GM23338 (cell line): ENCODE data around the gene CLPX. TPM values are rescaled to one million over a fixed set of nuclear protein-coding genes. Genes with fewer than 3 reads are reported as not detected.

ENCODE experiments used
- ATAC-seq: fragments of 200-7000 bp; cut with Tn5 transposase; 3 replicates; pipeline ENCODE4 v1.9.1; 2020
- DNase-seq: peaks from one replicate; pipeline ENCODE4 v3.0.0-alpha.2; 2015; ENCODE audit warnings: low spot score
- H2AFZ ChIP-seq: fragments of 200-600 bp; sonication (generic); 2 replicates; pipeline ENCODE4 v1.8.0; 2016; ENCODE audit warnings: antibody characterized with exemption, mild to moderate bottlenecking, moderate library complexity
- H3F3A ChIP-seq: fragments of 200-600 bp; sonication (generic); replicated peaks from 2 replicates; pipeline ENCODE4 v1.8.0; 2017; ENCODE audit warnings: antibody characterized with exemption, mixed run types, low read depth
- H3K27ac ChIP-seq: fragments of 200-600 bp; sonication (generic); 2 replicates; pipeline ENCODE4 v1.6.1; 2016; ENCODE audit warnings: low read depth
- H3K27me3 ChIP-seq: fragments of 200-600 bp; sonication (generic); 2 replicates; pipeline ENCODE4 v1.8.0; 2016; ENCODE audit warnings: mild to moderate bottlenecking, mixed run types, moderate library complexity; ENCODE audit not compliant: insufficient read depth
- H3K36me3 ChIP-seq: fragments of 200-600 bp; sonication (generic); 2 replicates; pipeline ENCODE4 v1.8.0; 2016; ENCODE audit warnings: mild to moderate bottlenecking; ENCODE audit not compliant: insufficient read depth
- H3K4me1 ChIP-seq: fragments of 200-600 bp; sonication (generic); 2 replicates; pipeline ENCODE4 v1.8.0; 2016; ENCODE audit warnings: mild to moderate bottlenecking, moderate library complexity; ENCODE audit not compliant: insufficient read depth
- H3K4me2 ChIP-seq: fragments of 200-600 bp; sonication (generic); 2 replicates; pipeline ENCODE4 v1.7.1; 2017; ENCODE audit warnings: mixed run types
- H3K4me3 ChIP-seq: fragments of 200-600 bp; sonication (generic); 2 replicates; pipeline ENCODE4 v1.6.1; 2016; ENCODE audit warnings: mixed run types
- H3K79me2 ChIP-seq: fragments of 200-600 bp; sonication (generic); replicated peaks from 2 replicates; pipeline ENCODE4 v1.8.0; 2017; ENCODE audit warnings: mild to moderate bottlenecking; ENCODE audit not compliant: insufficient read depth
- H3K9me2 ChIP-seq: fragments of 200-600 bp; sonication (generic); 2 replicates; pipeline ENCODE4 v1.8.0; 2017; ENCODE audit not compliant: insufficient read depth
- H4K20me1 ChIP-seq: fragments of 200-600 bp; sonication (generic); replicated peaks from 2 replicates; pipeline ENCODE4 v1.8.0; 2017; ENCODE audit warnings: mild to moderate bottlenecking; ENCODE audit not compliant: insufficient read depth
- H3K27ac Mint-ChIP-seq: 2 replicates; pipeline ENCODE4 v1.8.0; 2020; ENCODE audit warnings: inconsistent platforms, mild to moderate bottlenecking, moderate library complexity, mixed read lengths
- H3K27me3 Mint-ChIP-seq: 3 replicates; pipeline ENCODE4 v1.8.0; 2022; ENCODE audit warnings: low read depth, mild to moderate bottlenecking, moderate library complexity, mixed read lengths, inconsistent platforms; ENCODE audit not compliant: insufficient read depth, poor library complexity
- H3K36me3 Mint-ChIP-seq: 3 replicates; pipeline ENCODE4 v1.8.0; 2021; ENCODE audit warnings: low read depth, mild to moderate bottlenecking, inconsistent platforms, moderate library complexity, mixed read lengths
- H3K4me1 Mint-ChIP-seq: 3 replicates; pipeline ENCODE4 v1.8.0; 2020; ENCODE audit warnings: mild to moderate bottlenecking, inconsistent platforms, mixed read lengths
- H3K4me3 Mint-ChIP-seq: 3 replicates; pipeline ENCODE4 v1.8.0; 2021; ENCODE audit warnings: moderate library complexity, mild to moderate bottlenecking, inconsistent platforms, mixed read lengths
- H3K9me3 Mint-ChIP-seq: 3 replicates; pipeline ENCODE4 v1.8.0; 2020; ENCODE audit warnings: moderate library complexity, mild to moderate bottlenecking, inconsistent platforms, mixed read lengths
- CREB1 ChIP-seq: fragments of 250-450 bp; sonication (Bioruptor Pico); IDR thresholded peaks from 2 replicates; pipeline ENCODE4 v1.5.0; 2020; ENCODE audit warnings: low read depth, mild to moderate bottlenecking, moderate library complexity
- EZH2 ChIP-seq: fragments of 200-600 bp; sonication (generic); IDR thresholded peaks from one replicate; pipeline ENCODE4 v1.8.0; 2017; ENCODE audit warnings: antibody characterized with exemption, mild to moderate bottlenecking, low read depth; ENCODE audit not compliant: unreplicated experiment
- EZH2phosphoT487 ChIP-seq: fragments of 200-600 bp; sonication (generic); IDR thresholded peaks from one replicate; pipeline ENCODE4 v1.8.1; 2018; ENCODE audit warnings: antibody characterized with exemption; ENCODE audit not compliant: unreplicated experiment
- JUNB ChIP-seq: IDR thresholded peaks from one replicate; pipeline ENCODE4 v1.6.1; 2016; ENCODE audit warnings: antibody characterized with exemption; ENCODE audit not compliant: unreplicated experiment
- NANOG ChIP-seq: IDR thresholded peaks from 2 replicates; pipeline ENCODE4 v1.6.1; 2016; ENCODE audit warnings: antibody characterized with exemption, borderline replicate concordance
- POLR2AphosphoS5 ChIP-seq: IDR thresholded peaks from 2 replicates; pipeline ENCODE4 v1.6.1; 2016; ENCODE audit warnings: antibody characterized with exemption, low read depth
- STAT1 ChIP-seq: IDR thresholded peaks from one replicate; pipeline ENCODE4 v1.6.1; 2016; ENCODE audit warnings: antibody characterized with exemption; ENCODE audit not compliant: unreplicated experiment
- ZNF114 ChIP-seq: fragments of 250-450 bp; sonication (Bioruptor Pico); IDR thresholded peaks from 2 replicates; pipeline ENCODE4 v1.5.0; 2020; ENCODE audit warnings: mild to moderate bottlenecking, moderate library complexity
- ZNF331 ChIP-seq: fragments of 250-450 bp; sonication (Bioruptor Pico); IDR thresholded peaks from 2 replicates; pipeline ENCODE4 v1.5.0; 2020; ENCODE audit warnings: low read depth, mild to moderate bottlenecking, moderate library complexity
- polyA plus RNA-seq: library from polyadenylated mRNA; unstranded; fragments of >200 nt; fragmentation: Nextera tagmentation; extraction: Ambion mirVana; gene quantifications from 2 replicates; pipeline ENCODE4 v1.2.1, GENCODE V29; 2016
- total RNA-seq: library from RNA; depleted of rRNA; stranded (reverse); fragments of >200 nt; shearing (Covaris generic); gene quantifications from 2 replicates; pipeline ENCODE4 v1.2.3, GENCODE V29; 2014
- TF ChIP-seq, protein P1 (sequence below): fragments of 250-450 bp; sonication (Bioruptor Pico); IDR thresholded peaks from 2 replicates; pipeline ENCODE4 v1.5.0; 2020; ENCODE audit warnings: mild to moderate bottlenecking, moderate library complexity
- TF ChIP-seq, protein P2 (sequence below): IDR thresholded peaks from 2 replicates; pipeline ENCODE4 v1.6.1; 2016; ENCODE audit warnings: antibody characterized with exemption
- TF ChIP-seq, protein P3 (sequence below), 2 experiments: fragments of 200-600 bp in 1 of 2; sonication (generic) in 1 of 2; conservative IDR thresholded peaks; 2 replicates each; pipeline versions ENCODE4 v1.5.1 to v1.6.1; 2016 to 2017; ENCODE audit warnings: antibody characterized with exemption in 2 of 2, low read depth in 2 of 2, mild to moderate bottlenecking in 2 of 2, moderate library complexity in 1 of 2
- TF ChIP-seq, protein P4 (sequence below): IDR thresholded peaks from one replicate; pipeline ENCODE4 v1.6.1; 2018; ENCODE audit warnings: antibody characterized with exemption; ENCODE audit not compliant: unreplicated experiment

Gene CLPX
- total and polyA plus RNA-seq, 2 experiments from 2014 or later: 18.9 to 40.6 TPM

DNA sequence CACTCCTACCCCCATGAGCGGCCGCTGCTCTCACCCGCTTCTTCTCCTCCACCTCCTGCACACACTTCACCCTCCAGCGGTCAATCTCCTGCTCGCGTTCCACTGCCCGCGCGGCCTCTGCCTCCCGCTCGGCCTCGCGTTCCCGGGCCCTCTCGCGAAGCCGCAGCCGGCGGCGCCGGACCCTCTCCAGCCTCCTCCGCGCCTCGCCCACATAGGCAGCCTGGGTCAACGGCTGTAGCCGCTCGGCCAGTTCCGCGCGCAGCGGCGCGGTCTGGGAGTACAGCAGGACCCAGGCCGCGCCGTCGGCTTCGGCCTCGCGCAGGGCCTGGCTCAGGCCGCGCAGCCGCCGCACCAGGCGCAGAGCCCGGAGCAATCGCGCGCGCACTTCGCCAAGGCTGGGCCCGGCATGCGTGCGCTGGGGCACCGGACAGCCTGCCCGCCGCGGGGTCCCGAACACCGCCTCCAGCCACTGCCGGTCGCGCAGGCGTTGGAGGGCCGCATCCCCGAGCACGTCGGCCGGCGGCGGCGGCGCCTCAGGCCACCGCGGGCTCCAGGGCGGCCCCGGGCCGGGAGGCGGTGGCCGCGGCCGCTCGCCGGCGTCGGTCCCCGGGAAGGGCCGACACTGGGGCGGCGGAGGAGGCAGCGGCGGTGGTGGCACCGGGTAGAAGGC lies 52.1 kb downstream of the CLPX start:
- Histone ChIP-seq H3K4me1 (peaks cover 4% of the 10 kb centered on the region), H3K27me3 (no peaks in the 10 kb centered on the region), H2AFZ (peak overlapping the region; percentile 91), H3F3A (0 out of 2 replicates have a peak, but pooled peaks cover 3% of the 10 kb centered on the region), H3K36me3 (peaks cover 3% of the 10 kb centered on the region; the same call in 1 of the 2 replicates), H4K20me1 (peaks cover 9% of the 10 kb centered on the region; the same call in 1 of the 2 replicates), H3K4me3 (peak overlapping the region; percentile 61), H3K9me2 (no peaks in the 10 kb centered on the region), H3K4me2 (peak overlapping the region; percentile 99), H3K27ac (0 out of 2 replicates have a peak overlapping the region, but pooled peaks have one; percentile 9), H3K79me2 (peaks cover 19% of the 10 kb centered on the region)
- TF ChIP-seq, protein P1, sequence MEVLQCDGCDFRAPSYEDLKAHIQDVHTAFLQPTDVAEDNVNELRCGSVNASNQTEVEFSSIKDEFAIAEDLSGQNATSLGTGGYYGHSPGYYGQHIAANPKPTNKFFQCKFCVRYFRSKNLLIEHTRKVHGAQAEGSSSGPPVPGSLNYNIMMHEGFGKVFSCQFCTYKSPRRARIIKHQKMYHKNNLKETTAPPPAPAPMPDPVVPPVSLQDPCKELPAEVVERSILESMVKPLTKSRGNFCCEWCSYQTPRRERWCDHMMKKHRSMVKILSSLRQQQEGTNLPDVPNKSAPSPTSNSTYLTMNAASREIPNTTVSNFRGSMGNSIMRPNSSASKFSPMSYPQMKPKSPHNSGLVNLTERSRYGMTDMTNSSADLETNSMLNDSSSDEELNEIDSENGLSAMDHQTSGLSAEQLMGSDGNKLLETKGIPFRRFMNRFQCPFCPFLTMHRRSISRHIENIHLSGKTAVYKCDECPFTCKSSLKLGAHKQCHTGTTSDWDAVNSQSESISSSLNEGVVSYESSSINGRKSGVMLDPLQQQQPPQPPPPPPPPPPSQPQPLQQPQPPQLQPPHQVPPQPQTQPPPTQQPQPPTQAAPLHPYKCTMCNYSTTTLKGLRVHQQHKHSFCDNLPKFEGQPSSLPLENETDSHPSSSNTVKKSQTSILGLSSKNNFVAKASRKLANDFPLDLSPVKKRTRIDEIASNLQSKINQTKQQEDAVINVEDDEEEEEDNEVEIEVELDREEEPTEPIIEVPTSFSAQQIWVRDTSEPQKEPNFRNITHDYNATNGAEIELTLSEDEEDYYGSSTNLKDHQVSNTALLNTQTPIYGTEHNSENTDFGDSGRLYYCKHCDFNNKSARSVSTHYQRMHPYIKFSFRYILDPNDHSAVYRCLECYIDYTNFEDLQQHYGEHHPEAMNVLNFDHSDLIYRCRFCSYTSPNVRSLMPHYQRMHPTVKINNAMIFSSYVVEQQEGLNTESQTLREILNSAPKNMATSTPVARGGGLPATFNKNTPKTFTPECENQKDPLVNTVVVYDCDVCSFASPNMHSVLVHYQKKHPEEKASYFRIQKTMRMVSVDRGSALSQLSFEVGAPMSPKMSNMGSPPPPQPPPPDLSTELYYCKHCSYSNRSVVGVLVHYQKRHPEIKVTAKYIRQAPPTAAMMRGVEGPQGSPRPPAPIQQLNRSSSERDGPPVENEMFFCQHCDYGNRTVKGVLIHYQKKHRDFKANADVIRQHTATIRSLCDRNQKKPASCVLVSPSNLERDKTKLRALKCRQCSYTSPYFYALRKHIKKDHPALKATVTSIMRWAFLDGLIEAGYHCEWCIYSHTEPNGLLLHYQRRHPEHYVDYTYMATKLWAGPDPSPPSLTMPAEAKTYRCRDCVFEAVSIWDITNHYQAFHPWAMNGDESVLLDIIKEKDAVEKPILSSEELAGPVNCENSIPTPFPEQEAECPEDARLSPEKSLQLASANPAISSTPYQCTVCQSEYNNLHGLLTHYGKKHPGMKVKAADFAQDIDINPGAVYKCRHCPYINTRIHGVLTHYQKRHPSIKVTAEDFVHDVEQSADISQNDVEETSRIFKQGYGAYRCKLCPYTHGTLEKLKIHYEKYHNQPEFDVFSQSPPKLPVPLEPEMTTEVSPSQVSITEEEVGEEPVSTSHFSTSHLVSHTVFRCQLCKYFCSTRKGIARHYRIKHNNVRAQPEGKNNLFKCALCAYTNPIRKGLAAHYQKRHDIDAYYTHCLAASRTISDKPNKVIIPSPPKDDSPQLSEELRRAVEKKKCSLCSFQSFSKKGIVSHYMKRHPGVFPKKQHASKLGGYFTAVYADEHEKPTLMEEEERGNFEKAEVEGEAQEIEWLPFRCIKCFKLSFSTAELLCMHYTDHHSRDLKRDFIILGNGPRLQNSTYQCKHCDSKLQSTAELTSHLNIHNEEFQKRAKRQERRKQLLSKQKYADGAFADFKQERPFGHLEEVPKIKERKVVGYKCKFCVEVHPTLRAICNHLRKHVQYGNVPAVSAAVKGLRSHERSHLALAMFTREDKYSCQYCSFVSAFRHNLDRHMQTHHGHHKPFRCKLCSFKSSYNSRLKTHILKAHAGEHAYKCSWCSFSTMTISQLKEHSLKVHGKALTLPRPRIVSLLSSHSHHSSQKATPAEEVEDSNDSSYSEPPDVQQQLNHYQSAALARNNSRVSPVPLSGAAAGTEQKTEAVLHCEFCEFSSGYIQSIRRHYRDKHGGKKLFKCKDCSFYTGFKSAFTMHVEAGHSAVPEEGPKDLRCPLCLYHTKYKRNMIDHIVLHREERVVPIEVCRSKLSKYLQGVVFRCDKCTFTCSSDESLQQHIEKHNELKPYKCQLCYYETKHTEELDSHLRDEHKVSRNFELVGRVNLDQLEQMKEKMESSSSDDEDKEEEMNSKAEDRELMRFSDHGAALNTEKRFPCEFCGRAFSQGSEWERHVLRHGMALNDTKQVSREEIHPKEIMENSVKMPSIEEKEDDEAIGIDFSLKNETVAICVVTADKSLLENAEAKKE (CRISPR knock-in tag): no peak
- TF ChIP-seq STAT1: no peak
- TF ChIP-seq POLR2AphosphoS5: no peak
- no peak for TF ChIP-seq EZH2phosphoT487
- TF ChIP-seq JUNB: no peak
- no peak for TF ChIP-seq ZNF331 (CRISPR knock-in tag)
- TF ChIP-seq, protein P2, sequence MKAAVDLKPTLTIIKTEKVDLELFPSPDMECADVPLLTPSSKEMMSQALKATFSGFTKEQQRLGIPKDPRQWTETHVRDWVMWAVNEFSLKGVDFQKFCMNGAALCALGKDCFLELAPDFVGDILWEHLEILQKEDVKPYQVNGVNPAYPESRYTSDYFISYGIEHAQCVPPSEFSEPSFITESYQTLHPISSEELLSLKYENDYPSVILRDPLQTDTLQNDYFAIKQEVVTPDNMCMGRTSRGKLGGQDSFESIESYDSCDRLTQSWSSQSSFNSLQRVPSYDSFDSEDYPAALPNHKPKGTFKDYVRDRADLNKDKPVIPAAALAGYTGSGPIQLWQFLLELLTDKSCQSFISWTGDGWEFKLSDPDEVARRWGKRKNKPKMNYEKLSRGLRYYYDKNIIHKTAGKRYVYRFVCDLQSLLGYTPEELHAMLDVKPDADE: no peak
- TF ChIP-seq, protein P3, sequence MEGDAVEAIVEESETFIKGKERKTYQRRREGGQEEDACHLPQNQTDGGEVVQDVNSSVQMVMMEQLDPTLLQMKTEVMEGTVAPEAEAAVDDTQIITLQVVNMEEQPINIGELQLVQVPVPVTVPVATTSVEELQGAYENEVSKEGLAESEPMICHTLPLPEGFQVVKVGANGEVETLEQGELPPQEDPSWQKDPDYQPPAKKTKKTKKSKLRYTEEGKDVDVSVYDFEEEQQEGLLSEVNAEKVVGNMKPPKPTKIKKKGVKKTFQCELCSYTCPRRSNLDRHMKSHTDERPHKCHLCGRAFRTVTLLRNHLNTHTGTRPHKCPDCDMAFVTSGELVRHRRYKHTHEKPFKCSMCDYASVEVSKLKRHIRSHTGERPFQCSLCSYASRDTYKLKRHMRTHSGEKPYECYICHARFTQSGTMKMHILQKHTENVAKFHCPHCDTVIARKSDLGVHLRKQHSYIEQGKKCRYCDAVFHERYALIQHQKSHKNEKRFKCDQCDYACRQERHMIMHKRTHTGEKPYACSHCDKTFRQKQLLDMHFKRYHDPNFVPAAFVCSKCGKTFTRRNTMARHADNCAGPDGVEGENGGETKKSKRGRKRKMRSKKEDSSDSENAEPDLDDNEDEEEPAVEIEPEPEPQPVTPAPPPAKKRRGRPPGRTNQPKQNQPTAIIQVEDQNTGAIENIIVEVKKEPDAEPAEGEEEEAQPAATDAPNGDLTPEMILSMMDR (conservative IDR thresholded peaks at IDR 0.05; ENCODE audit: low read depth in 2 of 2): no peak
- no peak for TF ChIP-seq EZH2
- TF ChIP-seq NANOG: no peak
- no peak for TF ChIP-seq CREB1 (CRISPR knock-in tag)
- TF ChIP-seq, protein P4, sequence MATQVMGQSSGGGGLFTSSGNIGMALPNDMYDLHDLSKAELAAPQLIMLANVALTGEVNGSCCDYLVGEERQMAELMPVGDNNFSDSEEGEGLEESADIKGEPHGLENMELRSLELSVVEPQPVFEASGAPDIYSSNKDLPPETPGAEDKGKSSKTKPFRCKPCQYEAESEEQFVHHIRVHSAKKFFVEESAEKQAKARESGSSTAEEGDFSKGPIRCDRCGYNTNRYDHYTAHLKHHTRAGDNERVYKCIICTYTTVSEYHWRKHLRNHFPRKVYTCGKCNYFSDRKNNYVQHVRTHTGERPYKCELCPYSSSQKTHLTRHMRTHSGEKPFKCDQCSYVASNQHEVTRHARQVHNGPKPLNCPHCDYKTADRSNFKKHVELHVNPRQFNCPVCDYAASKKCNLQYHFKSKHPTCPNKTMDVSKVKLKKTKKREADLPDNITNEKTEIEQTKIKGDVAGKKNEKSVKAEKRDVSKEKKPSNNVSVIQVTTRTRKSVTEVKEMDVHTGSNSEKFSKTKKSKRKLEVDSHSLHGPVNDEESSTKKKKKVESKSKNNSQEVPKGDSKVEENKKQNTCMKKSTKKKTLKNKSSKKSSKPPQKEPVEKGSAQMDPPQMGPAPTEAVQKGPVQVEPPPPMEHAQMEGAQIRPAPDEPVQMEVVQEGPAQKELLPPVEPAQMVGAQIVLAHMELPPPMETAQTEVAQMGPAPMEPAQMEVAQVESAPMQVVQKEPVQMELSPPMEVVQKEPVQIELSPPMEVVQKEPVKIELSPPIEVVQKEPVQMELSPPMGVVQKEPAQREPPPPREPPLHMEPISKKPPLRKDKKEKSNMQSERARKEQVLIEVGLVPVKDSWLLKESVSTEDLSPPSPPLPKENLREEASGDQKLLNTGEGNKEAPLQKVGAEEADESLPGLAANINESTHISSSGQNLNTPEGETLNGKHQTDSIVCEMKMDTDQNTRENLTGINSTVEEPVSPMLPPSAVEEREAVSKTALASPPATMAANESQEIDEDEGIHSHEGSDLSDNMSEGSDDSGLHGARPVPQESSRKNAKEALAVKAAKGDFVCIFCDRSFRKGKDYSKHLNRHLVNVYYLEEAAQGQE: no peak
- TF ChIP-seq ZNF114 (CRISPR knock-in tag): no peak
- Mint-ChIP-seq H3K4me3 (peak overlapping the region; percentile 85), H3K27ac (no peak overlapping the region), H3K27me3 (peaks cover 12% of the 10 kb centered on the region), H3K9me3 (peaks cover 30% of the 10 kb centered on the region), H3K4me1 (peaks cover 14% of the 10 kb centered on the region), H3K36me3 (peaks cover 43% of the 10 kb centered on the region)
- ATAC-seq (peak; percentile 88), DNase-seq (peak; percentile 74)
